Osteoblast (primary cell): Measurements from ENCODE around the gene ATXN3L. TPM values are rescaled to one million over a fixed set of nuclear protein-coding genes. Genes with fewer than 3 reads are reported as not detected.
A peak's percentile ranks its signal among the peaks of the same experiment; 100 is the strongest.

Source experiments
- DNase-seq: peaks from one replicate; pipeline ENCODE4 v3.0.0; 2011; ENCODE audit warnings: low spot score, mixed read lengths; ENCODE audit not compliant: insufficient read length; ENCODE audit errors: missing footprints
- H2AFZ ChIP-seq: 2 replicates; pipeline ENCODE4 v1.6.0; 2011; ENCODE audit warnings: mild to moderate bottlenecking, low read length
- H3K27ac ChIP-seq: 2 replicates; pipeline ENCODE4 v1.5.1; 2011; ENCODE audit warnings: mild to moderate bottlenecking, low read depth, low read length, moderate library complexity
- H3K27me3 ChIP-seq: 2 replicates; pipeline ENCODE4 v1.6.0; 2012; ENCODE audit warnings: mild to moderate bottlenecking, control low read depth, inconsistent platforms, low read length, moderate library complexity; ENCODE audit not compliant: insufficient read depth
- H3K36me3 ChIP-seq: 2 replicates; pipeline ENCODE4 v1.5.1; 2011; ENCODE audit warnings: mild to moderate bottlenecking, low read length, control low read depth, moderate library complexity; ENCODE audit not compliant: insufficient read depth
- H3K4me1 ChIP-seq: 2 replicates; pipeline ENCODE4 v1.5.1; 2011; ENCODE audit warnings: mild to moderate bottlenecking, low read length, control low read depth, moderate library complexity; ENCODE audit not compliant: insufficient read depth
- H3K4me2 ChIP-seq: 2 replicates; pipeline ENCODE4 v1.6.0; 2011; ENCODE audit warnings: mild to moderate bottlenecking, low read length; ENCODE audit not compliant: insufficient read depth
- H3K4me3 ChIP-seq: fragments of 200-600 bp; sonication (generic); 3 replicates; pipeline ENCODE4 v1.5.1; 2012; ENCODE audit warnings: mild to moderate bottlenecking, low read length, inconsistent platforms; ENCODE audit not compliant: insufficient read depth
- H3K79me2 ChIP-seq: 2 replicates; pipeline ENCODE4 v1.6.0; 2012; ENCODE audit warnings: mild to moderate bottlenecking, low read length, control low read depth, inconsistent platforms; ENCODE audit not compliant: insufficient read depth
- H3K9me3 ChIP-seq: 2 replicates; pipeline ENCODE4 v1.5.1; 2011; ENCODE audit warnings: low read depth, low read length, control low read depth
- H4K20me1 ChIP-seq: 2 replicates; pipeline ENCODE4 v1.6.0; 2012; ENCODE audit warnings: mild to moderate bottlenecking, low read length, control low read depth; ENCODE audit not compliant: insufficient read depth
- CTCF ChIP-seq: IDR thresholded peaks from 2 replicates; pipeline ENCODE4 v1.5.1; 2011; ENCODE audit warnings: mild to moderate bottlenecking, low read depth, low read length, moderate library complexity; ENCODE audit errors: extremely low read depth
- total RNA-seq: library from RNA; depleted of rRNA; stranded (reverse); fragments of >200 nt; gene quantifications from 2 replicates; pipeline ENCODE4 v1.2.3, GENCODE V29; 2012

ATXN3L gene
- total RNA-seq, 1 donor = not detected

GRCh38 chrX:13285693-13286092 is 34.2 kb downstream of the ATXN3L start:
- Histone ChIP-seq H3K9me3 (peaks cover 2% of the 10 kb centered on the region), H3K4me3 (no peak overlapping the region), H3K4me2 (no peak overlapping the region), H3K79me2 (no peaks in the 10 kb centered on the region), H3K27me3 (no peaks in the 10 kb centered on the region), H4K20me1 (no peaks in the 10 kb centered on the region), H3K4me1 (peaks cover 31% of the 10 kb centered on the region), H2AFZ (no peak overlapping the region), H3K36me3 (no peaks in the 10 kb centered on the region), H3K27ac (no peak overlapping the region)
- no peak for TF ChIP-seq CTCF
- no peak for DNase-seq

DNA sequence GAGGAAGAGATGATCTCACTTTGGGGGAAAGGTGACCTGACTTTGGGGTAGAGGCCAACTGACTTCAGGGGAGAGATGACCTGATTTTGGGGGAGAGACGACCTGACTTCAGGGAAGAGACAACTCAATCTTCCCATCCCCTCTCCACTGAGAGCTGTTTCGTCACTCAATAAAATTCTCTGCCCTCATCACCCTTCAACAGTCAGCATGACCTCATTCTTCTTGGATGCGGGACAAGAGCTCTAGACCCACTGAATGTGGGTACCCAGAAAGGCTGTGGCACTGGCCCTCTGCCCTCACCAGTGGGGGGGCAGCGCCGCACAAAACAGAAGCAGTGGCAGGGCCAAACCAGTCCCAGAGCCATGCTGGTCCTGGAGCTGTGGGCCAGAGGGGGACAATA is 34.6 kb downstream of the ATXN3L start:
- Histone ChIP-seq H2AFZ (no peak overlapping the region), H3K27me3 (no peaks in the 10 kb centered on the region), H3K27ac (peak overlapping the region; percentile 77), H3K36me3 (no peaks in the 10 kb centered on the region), H3K4me3 (no peak overlapping the region), H3K79me2 (no peaks in the 10 kb centered on the region), H3K4me1 (peaks cover 31% of the 10 kb centered on the region), H3K4me2 (no peak overlapping the region), H3K9me3 (peaks cover 2% of the 10 kb centered on the region), H4K20me1 (no peaks in the 10 kb centered on the region)
- DNase-seq = no peak
- TF ChIP-seq CTCF = no peak

DNA sequence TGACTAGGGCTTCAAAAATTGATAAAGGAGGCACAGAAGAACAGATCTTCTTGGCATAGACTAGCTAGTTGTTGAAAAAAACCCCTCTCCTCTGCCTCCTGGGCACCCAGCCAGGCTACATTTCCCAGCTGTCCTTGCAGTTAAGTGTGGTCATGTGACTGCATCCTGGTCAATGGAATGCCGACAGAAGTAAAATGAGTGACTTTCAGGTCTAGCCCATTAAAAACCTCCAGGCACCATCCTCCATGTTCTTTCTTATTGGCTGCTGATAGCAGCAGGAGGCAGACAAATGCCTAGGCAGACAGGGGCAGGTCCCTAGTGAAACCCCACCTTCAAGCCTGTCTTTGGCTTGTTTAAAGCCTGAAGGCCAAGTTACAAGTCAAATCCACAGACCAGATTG is 35.3 kb downstream of the ATXN3L start:
- H4K20me1 ChIP-seq = no peaks in the 10 kb centered on the region
- peaks cover 31% of the 10 kb centered on the region for H3K4me1 ChIP-seq
- no peak overlapping the region for H2AFZ ChIP-seq
- peaks cover 2% of the 10 kb centered on the region for H3K9me3 ChIP-seq
- TF ChIP-seq CTCF = no peak
- peak overlapping the region; percentile 77 for H3K27ac ChIP-seq
- no peak overlapping the region for H3K4me2 ChIP-seq
- H3K27me3 ChIP-seq = no peaks in the 10 kb centered on the region
- no peak for DNase-seq
- no peak overlapping the region for H3K4me3 ChIP-seq
- no peaks in the 10 kb centered on the region for H3K36me3 ChIP-seq
- no peaks in the 10 kb centered on the region for H3K79me2 ChIP-seq

- peak; percentile 50 for DNase-seq
- no peak overlapping the region for H3K4me3 ChIP-seq
- H3K27ac ChIP-seq = peak overlapping the region; percentile 77
- H2AFZ ChIP-seq = no peak overlapping the region
- H3K4me1 ChIP-seq = peaks cover 31% of the 10 kb centered on the region
- no peak for TF ChIP-seq CTCF
- H3K9me3 ChIP-seq = peaks cover 2% of the 10 kb centered on the region
- peak overlapping the region; percentile 20 for H3K4me2 ChIP-seq
- H3K27me3 ChIP-seq = no peaks in the 10 kb centered on the region
- no peaks in the 10 kb centered on the region for H3K36me3 ChIP-seq
- H4K20me1 ChIP-seq = no peaks in the 10 kb centered on the region
- H3K79me2 ChIP-seq = no peaks in the 10 kb centered on the region
These were observed 35.8 kb downstream of the ATXN3L start for GRCh38 chrX:13283950-13284546.
